Activated CD4-positive, alpha-beta T cell treated with anti-CD3 and anti-CD28 coated beads for 24 hours (primary cell): Measurements from ENCODE around the gene SHCBP1.
"Not testable (repeated sequence)": the region's sequence is repeated elsewhere in the genome, so short reads cannot be mapped to it uniquely, and the experiment has no call there.

Experiments used
- DNase-seq, 2 donors: peaks; one replicate each; pipeline ENCODE4 v3.0.0-alpha.2; 2020; ENCODE audit warnings: low read depth in 2 of 2

The SHCBP1 gene

DNA sequence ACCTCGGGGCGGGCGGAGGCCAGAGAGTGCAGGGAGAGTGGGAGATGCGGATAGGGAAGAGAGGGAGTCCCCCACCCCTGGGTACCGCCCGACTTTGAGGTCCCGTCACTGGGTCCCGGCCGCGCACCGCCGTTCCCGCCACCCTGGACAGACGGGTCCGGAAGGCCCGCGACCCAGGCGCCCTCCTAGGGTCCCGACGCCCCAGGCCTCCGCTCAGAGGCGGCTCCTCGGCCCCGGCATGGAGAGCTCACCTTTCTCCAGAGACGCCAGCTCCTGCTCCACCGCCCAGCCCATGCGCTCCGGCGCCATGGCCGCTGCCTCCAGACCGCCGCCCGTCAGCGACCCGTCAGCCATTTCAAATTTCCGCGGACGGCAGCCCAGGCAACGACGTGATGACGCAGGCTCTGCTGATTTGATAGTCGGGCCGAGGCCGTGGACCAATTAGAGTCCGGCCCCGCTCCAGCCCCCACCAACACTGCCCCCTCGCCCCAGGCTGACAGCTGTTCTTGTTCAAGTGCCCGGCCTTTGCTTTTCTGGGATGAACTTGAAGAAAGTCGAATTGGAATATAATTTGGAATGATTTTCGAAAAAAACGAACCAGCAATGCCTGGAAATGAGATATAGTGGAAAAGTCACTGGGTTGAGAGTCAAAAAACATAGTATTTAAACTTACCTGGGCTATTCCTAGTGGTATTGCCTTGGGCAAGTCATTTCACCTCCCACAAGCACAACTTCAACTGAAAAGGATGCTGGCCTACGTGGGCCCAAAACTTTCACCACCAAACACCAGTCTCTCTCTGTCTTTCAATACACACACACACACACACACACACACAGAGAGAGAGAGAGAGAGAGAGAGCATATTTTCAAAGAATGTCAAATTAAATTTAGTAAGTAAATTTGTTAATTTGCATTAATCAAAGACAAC, at the start of gene SHCBP1:
Gene SHCBP1 (minus strand): TSS at position 374 of the 928 bp plus-strand sequence. CDS start 20 bp downstream, at position 354.
- DNase-seq, result peak; percentile 40 to 74

GRCh38 chr16:46662123-46662522, 40.9 kb upstream of the SHCBP1 start:
- no peak for DNase-seq

DNA sequence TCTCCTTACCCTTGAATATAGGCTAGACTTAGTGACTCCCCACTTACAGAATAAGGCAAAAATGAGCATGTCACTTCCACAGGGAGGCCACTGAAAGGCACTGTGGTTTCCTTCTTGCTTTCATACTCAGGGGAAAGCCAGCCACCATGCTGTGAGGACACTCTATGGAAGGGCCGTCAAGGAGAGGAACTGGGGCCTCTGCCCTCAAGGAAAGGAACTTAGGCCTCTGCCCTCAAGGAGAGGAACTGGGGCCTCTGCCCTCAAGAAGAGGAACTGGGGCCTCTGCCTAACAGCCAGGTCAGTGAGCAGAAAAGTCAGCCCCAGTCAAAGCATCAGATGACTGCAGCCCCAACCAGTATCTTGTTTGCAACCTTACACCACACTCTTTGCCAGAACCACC, 37.7 kb upstream of the SHCBP1 start:
- no peak for DNase-seq

DNA sequence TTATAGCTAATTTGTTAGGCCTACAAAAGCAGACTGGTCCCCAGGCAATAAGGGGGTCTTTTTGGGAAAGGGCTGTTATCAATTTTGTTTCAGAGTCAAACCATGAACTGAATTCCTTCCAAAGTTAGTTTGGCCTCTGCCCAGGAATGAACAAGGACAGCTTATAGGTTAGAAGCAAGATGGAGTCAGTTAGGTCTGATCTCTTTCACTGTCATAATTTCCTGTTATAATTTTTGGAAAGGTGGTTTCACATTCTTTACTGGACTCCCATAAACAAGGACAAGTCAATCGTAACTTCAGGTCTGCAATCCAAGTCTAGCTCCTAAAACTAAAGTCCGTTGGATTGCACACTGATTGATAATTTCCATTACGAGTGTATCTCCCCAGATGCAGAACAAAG, 30.1 kb upstream of the SHCBP1 start:
- DNase-seq, result no peak

GRCh38 chr16:46650254-46650623, 29.1 kb upstream of the SHCBP1 start:
- DNase-seq, result no peak

DNA sequence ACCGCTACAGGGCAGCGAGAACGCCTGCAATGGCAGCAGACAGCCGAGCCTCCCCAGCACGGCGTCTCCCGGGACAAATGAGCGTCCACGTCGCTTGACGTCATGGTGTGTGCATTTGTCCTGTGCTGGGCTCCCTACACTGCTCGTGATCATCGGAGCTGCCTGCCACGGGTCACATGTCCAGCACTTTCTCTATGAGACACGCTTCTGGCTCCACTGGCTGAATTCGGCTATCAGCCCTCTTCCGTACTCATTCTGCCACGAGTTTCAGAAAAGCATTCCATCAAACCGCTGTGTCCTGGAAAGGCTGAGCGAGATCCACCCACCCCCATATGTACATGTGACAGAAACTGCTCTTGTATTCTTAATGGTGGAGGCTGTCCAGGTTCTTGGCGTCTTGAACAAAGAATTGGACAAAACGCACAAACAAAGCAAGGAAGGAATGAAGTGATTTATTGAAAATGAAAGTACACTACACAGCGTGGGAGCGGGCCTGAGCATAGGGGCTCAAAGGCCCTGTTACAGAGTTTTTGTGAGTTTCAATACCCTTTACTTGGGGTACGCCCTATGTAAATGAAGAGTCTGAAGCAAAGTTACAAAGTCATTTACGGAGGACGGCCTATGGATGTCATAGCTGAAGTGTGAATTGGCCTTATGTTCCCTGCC, 28.5 kb upstream of the SHCBP1 start:
- DNase-seq, result no peak

DNA sequence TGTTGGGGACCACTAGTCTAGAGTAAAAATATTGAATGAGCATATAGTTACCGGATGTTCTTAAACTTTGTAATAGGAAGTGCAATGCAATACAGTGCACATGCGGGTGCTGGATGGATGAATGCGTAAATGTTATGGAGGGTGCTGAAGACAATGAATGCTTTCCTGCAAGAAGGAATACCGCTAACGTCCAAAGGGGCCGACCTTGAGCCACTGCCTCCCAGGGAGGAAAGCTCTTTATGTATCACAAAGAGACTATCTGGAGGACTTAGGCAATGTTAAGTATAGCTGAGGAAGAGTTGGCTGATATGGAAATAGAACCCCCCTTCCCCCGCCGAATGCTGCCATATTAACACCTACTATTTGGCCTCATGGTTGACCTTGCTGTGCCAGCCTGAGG, 27.5 kb upstream of the SHCBP1 start:
- DNase-seq, result no peak

GRCh38 chr16:46638947-46639925, 18.1 kb upstream of the SHCBP1 start:
- no peak for DNase-seq

DNA sequence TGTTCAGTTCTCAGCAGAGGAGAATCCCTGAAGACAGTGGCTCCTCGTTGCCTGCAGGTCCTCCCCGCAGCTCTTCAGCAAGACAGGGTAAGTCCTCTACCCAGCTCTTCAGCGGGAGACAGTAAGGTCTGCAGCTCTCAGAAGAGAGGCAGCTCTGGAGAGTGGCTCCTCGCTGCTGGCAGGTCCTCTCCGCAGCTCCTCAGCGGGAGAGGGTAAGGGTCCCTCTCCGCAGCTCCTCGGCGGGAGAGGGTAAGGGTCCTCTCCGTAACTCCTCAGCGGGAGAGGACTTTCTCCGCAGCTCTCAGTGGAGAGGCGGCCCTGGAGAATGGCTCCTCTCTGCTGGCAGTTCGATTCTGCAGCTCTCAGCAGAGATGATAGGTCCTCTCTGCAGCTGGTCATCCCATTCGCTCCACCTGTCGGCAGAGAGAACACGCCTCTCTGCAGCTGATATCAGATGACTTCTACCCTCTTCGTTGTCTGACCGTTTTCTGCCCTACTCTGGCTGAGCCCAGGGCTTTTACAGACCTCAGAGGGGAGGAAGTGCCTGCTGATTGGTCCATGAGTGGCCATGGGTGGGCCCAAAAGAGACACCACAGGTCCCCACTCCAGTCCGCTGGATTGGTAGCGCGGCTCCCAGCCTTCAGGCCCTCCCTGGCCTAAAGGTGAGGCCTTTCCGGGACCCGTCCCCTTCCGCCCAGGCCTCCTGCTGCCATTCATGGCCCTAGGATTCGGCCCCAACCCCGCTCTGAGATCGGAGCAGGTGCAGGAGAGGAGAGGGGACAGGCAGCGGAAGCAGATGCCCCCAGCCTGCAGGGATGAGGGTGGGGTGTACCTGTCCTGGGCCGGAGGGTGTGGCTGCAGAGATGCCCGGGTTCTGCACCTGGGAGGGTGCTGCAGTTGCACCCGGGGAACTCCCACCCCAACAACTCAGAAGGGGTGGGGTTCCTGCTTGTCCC, 11.9 kb upstream of the SHCBP1 start:
- no peak for DNase-seq

GRCh38 chr16:46629331-46630219, 8.4 kb upstream of the SHCBP1 start:
- no peak for DNase-seq

GRCh38 chr16:46627746-46628145, 6.6 kb upstream of the SHCBP1 start:
- DNase-seq, result no peak

DNA sequence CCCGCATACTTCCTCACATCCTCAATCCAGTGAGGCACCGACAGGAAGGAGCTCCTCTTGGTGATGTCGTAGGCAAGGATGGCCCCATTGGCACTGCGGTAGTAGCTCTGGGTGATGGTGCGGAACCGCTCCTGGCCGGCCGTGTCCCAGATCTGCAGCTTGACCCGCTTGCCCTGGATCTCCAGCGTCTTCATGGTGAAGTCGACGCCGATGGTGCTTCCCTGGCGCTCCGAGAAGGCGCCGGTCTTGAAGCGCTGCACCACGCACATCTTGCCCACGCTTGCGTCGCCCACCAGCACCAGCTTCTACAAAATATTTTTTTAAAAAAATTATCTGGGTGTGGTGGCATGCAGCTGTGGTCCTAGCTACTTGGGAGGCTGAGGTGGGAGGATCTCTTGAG, 5.5 kb upstream of the SHCBP1 start:
- DNase-seq, result not testable (repeated sequence)

DNA sequence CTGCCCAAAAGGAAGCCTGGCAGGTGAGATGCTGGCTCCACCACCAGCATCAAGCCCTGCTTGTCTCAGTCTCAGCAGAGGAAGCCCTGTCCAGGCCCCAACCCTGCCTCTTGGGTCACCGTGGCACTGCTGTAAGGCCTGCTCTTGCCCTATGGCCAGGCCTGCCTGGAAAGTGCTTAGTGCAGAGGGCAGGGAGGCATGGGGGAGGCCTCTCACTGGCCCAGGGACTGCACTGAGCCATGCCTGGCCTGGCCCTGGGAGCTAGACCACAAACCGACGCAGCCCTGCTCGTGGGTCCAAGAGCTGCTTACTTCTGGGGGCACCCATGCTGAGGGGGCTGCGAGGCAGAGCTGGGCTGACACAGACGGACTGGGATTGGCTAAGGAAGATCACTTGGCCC, 3.7 kb upstream of the SHCBP1 start:
- not testable (repeated sequence) for DNase-seq

- DNase-seq, result not testable (repeated sequence)
Observed at GRCh38 chr16:46623707-46624106, 2.5 kb upstream of the SHCBP1 start.

DNA sequence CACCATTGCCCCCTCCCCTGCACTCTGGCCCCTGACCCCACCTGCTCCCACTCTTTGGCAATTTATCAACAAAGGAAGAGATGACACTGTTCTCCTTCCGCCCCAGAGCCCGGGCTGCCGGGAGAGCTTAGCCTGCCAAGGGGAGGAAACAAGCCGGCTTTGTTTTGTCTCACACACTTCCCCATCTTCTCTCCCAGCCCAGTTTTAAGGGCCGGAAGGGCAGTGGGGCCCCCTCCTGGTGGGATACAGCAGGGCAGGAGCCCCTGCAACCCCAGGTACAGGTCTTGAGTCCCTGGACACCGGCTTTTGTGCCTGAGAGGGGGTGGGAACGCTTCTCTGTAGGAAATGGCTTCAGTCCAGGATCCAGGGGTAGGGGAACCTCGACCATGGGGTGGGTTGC, 2.1 kb upstream of the SHCBP1 start:
- not testable (repeated sequence) for DNase-seq

GRCh38 chr16:46621934-46622676, 926 bp upstream of the SHCBP1 start:
- DNase-seq, result no peak

DNA sequence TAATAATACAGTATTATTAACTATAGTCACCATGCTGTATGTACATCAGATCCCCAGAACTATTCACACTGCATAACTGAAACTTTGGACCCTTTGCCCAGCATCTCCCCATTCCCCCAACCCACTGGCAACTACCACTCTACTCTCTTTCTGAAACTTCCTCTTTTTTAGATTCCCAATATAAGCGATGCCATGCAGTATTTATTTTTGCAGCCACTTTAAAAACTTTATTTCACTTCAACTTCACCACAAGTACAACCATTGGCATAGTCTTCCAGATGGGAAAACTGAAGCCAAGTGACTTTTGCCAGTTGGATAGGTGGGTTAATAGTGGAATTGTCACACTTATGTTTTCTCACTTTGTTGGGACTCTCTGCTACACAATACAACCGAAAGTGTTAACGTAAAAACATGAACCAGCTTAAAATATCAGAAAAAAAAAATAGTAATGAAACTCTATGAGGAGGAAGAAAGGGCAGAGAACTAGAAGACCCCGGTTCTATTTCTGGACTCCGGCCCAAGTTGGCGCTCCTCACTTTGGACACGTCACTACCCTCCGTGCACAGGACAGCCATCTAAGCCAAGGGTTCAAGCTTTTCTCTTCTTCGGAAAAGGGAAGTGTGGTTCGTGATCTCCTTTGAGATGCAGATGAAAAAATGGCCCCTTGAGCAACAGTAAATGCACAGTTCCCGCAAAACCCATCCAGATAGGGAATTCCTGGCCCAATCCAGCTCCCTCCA, 743 bp downstream of the SHCBP1 start:
- no peak for DNase-seq

GRCh38 chr16:46618516-46618915, 2.7 kb downstream of the SHCBP1 start:
- DNase-seq, result no peak
